Activated naive CD4-positive, alpha-beta T cell treated with anti-CD3 and anti-CD28 coated beads, Interleukin-2, amount 50 U/mL, for 16 hours (primary cell): ENCODE data around the gene NMU.
"Not testable (repeated sequence)": the region's sequence is repeated elsewhere in the genome, so short reads cannot be mapped to it uniquely, and the experiment has no call there.

ENCODE experiments used
- DNase-seq: peaks from one replicate; pipeline ENCODE4 v3.0.0-alpha.2; 2020

NMU gene

GRCh38 chr4:55553441-55554201 lies 82.5 kb downstream of the NMU start:
- no peak for DNase-seq

GRCh38 chr4:55551964-55552363 lies 84.1 kb downstream of the NMU start:
- not testable (repeated sequence) for DNase-seq

- DNase-seq, result no peak
These were observed 86.2 kb downstream of the NMU start for GRCh38 chr4:55549888-55550287.

- no peak for DNase-seq
These were observed 88.2 kb downstream of the NMU start for GRCh38 chr4:55547918-55548317.

GRCh38 chr4:55547466-55547770 lies 88.7 kb downstream of the NMU start:
- no peak for DNase-seq

- peak; percentile 86 for DNase-seq
These were observed 89.2 kb downstream of the NMU start, which contains the start of gene CLOCK for GRCh38 chr4:55546756-55547465. CLOCK (minus strand) TSS chr4:55546909; CDS start chr4:55482785, 64,124 bp downstream.

GRCh38 chr4:55546506-55546755 lies 89.7 kb downstream of the NMU start:
- no peak for DNase-seq

- DNase-seq, result peak; percentile 70
These were observed 90.2 kb downstream of the NMU start for GRCh38 chr4:55545641-55546505.
